GM13976 (cell line): ENCODE data around the gene FBXO24.
"Not testable (repeated sequence)": the region's sequence is repeated elsewhere in the genome, so short reads cannot be mapped to it uniquely, and the experiment has no call there.

ENCODE experiments used
- DNase-seq: peaks from one replicate; pipeline ENCODE4 v3.0.0; 2012; ENCODE audit warnings: low spot score
- in situ Hi-C: fragments of 300-500 bp; cut with MboI; formaldehyde crosslinking; loops from one replicate; pipeline ENCODE4 v1.12.0; 2022; ENCODE audit warnings: low sequenced_read_pairs, mixed read lengths, inconsistent platforms; ENCODE audit not compliant: unreplicated experiment
- TF ChIP-seq, protein P1 (sequence below): IDR thresholded peaks from 2 replicates; pipeline ENCODE4 v1.5.1; 2012; ENCODE audit warnings: borderline replicate concordance, mild to moderate bottlenecking; ENCODE audit not compliant: insufficient read depth; ENCODE audit errors: extremely low read depth, missing control alignments, control extremely low read depth

FBXO24 gene, protein sequence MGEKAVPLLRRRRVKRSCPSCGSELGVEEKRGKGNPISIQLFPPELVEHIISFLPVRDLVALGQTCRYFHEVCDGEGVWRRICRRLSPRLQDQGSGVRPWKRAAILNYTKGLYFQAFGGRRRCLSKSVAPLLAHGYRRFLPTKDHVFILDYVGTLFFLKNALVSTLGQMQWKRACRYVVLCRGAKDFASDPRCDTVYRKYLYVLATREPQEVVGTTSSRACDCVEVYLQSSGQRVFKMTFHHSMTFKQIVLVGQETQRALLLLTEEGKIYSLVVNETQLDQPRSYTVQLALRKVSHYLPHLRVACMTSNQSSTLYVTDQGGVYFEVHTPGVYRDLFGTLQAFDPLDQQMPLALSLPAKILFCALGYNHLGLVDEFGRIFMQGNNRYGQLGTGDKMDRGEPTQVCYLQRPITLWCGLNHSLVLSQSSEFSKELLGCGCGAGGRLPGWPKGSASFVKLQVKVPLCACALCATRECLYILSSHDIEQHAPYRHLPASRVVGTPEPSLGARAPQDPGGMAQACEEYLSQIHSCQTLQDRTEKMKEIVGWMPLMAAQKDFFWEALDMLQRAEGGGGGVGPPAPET

DNA sequence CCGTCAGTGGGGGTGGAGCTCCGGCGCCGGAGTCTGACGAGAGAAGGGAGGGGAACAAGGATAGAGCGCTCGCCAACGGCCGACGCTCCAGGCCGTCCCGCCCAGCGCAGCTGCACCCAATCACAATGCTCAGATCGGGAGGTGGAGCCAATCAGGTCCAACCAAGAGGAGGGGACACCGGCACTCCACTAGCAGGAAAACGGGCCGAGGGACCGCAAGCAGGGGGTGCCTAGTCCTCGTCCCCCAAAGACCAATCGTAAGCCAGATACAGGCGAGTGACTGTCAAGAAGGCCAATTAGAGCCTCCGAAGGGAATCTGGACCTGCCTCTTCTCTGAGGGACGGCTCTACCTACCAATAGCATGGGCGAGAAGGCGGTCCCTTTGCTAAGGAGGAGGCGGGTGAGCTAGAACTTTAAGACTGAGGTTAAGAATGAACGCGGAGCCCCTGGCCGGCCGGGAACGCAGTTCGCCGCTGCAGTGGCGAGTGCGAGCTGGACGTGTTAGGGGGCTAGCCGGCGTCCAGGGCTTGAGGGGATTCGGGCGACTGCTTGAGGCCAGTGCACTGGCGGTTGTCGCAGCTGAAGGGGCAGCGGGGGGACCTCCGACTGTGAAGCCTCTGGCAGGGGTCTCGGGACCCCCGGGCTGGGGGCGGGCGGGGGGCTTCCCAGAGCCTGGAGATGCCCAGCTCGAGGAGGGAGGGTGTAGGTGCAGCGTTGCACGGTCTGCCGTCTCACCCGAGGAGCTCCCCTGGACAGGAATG, at the start of gene FBXO24:
TSS of gene FBXO24 (plus strand) at position 63 of the 760 bp plus-strand sequence. CDS start at position 361, 298 bp downstream.
- DNase-seq, result peak; percentile 100
- in situ Hi-C loops, result no loop called here
- TF ChIP-seq, protein P1, sequence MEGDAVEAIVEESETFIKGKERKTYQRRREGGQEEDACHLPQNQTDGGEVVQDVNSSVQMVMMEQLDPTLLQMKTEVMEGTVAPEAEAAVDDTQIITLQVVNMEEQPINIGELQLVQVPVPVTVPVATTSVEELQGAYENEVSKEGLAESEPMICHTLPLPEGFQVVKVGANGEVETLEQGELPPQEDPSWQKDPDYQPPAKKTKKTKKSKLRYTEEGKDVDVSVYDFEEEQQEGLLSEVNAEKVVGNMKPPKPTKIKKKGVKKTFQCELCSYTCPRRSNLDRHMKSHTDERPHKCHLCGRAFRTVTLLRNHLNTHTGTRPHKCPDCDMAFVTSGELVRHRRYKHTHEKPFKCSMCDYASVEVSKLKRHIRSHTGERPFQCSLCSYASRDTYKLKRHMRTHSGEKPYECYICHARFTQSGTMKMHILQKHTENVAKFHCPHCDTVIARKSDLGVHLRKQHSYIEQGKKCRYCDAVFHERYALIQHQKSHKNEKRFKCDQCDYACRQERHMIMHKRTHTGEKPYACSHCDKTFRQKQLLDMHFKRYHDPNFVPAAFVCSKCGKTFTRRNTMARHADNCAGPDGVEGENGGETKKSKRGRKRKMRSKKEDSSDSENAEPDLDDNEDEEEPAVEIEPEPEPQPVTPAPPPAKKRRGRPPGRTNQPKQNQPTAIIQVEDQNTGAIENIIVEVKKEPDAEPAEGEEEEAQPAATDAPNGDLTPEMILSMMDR, result no peak

DNA sequence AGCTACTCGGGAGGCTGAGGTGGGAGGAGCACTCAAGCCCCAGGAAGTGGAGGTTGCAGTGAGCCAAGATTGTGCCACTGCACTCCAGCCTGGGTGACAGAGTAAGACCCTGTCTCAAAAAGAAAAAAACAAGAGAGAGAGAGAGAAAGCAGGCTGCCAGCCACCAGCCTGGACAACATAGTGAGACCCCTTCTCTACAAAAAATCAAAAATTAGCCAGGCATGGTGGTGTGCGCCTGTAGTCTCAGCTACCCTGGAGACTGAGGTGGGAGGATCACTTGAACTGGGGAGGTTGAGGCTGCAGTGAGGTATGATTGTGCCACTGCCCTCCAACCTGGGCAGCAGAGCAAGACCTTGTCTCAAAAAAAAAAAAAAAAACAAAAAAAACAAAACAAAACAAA, 49.4 kb upstream of the FBXO24 start:
- DNase-seq, result not testable (repeated sequence)

DNA sequence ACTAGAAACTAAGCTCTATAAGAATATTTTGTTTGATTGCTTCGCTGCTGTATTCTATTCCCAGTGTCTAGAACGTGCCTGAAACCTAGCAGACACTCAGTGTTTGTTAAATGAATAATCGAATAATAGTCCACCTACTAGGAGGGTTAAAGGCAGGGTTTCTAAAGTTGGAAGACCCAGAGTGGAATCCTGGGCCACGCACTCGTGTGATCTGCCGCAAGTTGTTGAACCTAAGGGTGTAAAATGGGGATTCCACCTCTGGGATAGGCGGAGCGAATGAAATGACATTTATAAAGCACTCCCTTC, 47.8 kb upstream of the FBXO24 start:
- DNase-seq, result no peak
- in situ Hi-C loops, result no loop called here
- TF ChIP-seq, protein P1, result no peak

More for the DNA sequence above, 49.4 kb upstream of the FBXO24 start:
- in situ Hi-C loops, result not testable (repeated sequence)

DNA sequence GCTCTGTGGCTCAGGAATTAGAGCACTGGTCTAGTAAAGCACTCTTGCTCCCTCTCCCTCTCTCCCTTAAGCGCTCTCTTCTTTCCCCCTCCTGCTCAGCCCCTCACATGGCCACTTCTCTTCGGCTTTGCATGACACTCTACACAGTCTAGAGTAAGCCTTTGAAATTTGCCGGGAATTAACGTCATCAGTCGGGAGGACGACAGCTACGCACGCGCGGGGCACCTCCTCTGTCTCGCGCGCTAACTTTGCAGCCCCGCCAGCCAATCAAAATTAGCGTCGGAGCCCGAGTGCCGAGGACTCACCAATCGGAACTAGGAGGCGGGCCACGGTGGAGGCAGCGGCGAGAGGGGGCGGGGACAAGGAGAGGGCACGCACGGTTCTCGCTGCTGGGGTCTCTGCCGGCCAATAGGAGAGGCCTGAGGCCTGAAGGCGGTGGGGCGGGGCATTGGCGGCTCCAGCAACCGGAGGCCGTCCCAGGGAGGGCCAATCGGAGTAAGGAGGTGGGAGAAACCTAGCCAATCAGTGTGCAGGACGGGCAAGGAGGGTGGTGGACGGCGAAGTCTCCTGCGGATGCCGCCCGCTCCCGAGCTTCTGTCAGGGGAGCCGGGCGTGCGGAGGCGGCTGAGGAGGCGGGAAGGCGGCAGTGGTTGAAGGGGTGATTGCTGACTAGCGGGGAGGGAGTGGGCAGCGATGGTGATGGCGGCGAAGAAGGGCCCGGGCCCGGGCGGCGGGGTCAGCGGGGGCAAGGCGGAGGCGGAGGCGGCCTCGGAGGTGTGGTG, 47.3 kb upstream of the FBXO24 start, which contains the start of gene AGFG2:
TSS of gene AGFG2 (plus strand) at position 550 of the 782 bp plus-strand sequence. CDS start at position 694, 144 bp downstream.
- TF ChIP-seq, protein P1, result no peak
- peak; percentile 99 for DNase-seq
- in situ Hi-C loops, result no loop called here

DNA sequence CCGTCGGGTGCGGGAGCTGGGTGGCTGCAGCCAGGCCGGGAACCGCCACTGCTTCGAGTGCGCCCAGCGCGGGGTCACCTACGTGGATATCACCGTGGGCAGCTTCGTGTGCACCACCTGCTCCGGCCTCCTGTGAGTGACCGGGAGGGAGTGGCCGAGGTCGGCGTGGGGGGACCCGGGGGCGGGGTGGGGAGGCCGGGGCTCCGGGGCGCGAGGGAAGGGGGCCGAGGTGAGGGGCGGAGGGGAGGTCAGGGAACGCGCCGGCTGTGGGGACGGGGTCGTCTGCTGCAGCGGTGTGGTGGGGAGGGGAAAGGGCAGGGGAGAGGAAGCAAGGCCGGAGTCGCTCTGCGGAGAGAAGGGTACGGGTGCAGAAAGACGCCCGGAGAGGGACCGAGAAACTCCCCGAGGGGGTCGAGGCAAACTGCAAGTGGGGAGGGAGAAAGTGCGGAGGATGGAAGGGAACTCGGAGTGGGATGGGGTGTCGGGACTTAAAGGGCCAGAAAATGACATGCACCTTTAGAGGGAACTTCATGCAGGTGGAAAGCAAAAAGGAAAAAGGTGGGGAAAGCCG, 46.6 kb upstream of the FBXO24 start:
- TF ChIP-seq, protein P1, result no peak
- DNase-seq, result no peak
- in situ Hi-C loops, result no loop called here

DNA sequence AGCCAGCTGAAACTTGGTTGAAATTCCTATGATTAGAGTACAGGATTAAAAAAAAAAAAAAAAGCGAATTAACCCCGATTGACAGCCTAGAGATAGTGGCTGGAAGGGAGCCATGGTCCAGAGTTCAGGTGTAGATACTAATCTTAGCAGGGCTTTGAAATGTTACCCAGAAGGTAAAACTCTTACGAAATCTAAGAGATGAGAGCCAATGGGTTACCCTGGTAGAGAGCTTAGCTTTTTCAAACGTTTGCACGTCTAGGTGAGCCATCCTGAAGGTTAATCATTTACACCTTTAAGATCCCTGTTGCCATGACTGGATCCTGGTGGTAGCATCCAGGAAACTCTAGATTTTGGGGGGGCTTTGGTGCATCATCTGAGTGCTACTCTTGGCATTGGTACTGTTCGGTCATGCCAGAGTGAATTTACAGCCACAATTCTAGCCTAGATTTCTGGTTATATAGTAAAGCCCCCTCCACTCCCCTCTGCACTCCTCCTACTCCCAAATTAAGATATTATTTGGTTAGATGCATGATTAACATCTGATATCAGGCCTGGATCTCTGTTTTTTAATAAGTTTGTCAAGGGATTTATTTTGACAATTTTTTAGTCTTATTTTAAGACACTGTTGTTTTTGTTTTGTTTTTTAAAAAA, 45.9 kb upstream of the FBXO24 start:
- DNase-seq, result no peak
- TF ChIP-seq, protein P1, result no peak
- in situ Hi-C loops, result no loop called here

DNA sequence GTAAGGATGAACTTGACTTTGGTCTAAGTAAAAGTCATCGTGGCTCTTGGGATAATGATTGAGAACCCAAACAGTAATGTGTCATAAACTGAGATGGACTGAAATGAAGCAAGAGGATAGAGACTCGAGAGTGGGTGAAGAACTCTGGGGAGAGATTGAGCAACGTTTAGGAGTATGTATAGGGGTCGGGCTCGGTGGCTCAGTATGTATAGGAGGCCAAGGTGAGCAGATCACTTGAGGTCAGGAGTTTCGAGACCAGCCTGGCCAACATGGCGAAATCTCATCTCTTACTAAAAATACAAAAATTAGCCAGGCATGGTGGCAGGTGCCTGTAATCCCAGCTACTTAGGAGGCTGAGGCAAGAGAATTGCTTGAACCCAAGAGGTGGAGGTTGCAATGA, 44.8 kb upstream of the FBXO24 start:
- DNase-seq, in situ Hi-C loops: not testable (repeated sequence)
